Upper lobe of right lung (tissue), 1 donor: ENCODE data around the gene ARRB2. TPM values are rescaled to one million over a fixed set of nuclear protein-coding genes. Genes with fewer than 3 reads are reported as not detected.
"Not testable (repeated sequence)": the region's sequence is repeated elsewhere in the genome, so short reads cannot be mapped to it uniquely, and the experiment has no call there.

Source experiments
- ATAC-seq: fragments of 200-7000 bp; cut with Tn5 transposase; one replicate; pipeline ENCODE4 v1.9.1; 2020; ENCODE audit warnings: mild to moderate bottlenecking, moderate library complexity
- DNase-seq: peaks from one replicate; pipeline ENCODE4 v3.0.0-alpha.2; 2020
- H3K27ac ChIP-seq: fragments of 200-600 bp; one replicate; pipeline ENCODE4 v1.8.0; 2022
- H3K27me3 ChIP-seq: fragments of 200-600 bp; one replicate; pipeline ENCODE4 v1.8.0; 2022; ENCODE audit warnings: mild to moderate bottlenecking
- H3K36me3 ChIP-seq: fragments of 200-600 bp; one replicate; pipeline ENCODE4 v1.8.0; 2022
- H3K4me1 ChIP-seq: fragments of 200-600 bp; one replicate; pipeline ENCODE4 v1.8.0; 2022
- H3K4me3 ChIP-seq: fragments of 200-600 bp; one replicate; pipeline ENCODE4 v1.8.0; 2022; ENCODE audit warnings: mild to moderate bottlenecking
- H3K9me3 ChIP-seq: fragments of 200-600 bp; one replicate; pipeline ENCODE4 v1.8.0; 2022
- intact Hi-C: fragments of 100-400 bp; cut with DNase I; formaldehyde crosslinking; loops from one replicate; pipeline ENCODE4 v1.11.0; 2022
- total RNA-seq: library from RNA; stranded (reverse); fragmentation: NEBNext Ultra II Directional; extraction: Animal tissue kit (Norgen Biotek cat#: 25700); gene quantifications from one replicate; pipeline ENCODE4 v1.2.1, GENCODE V29; 2021
- TF ChIP-seq, protein P1 (sequence below): fragments of 200-600 bp; IDR thresholded peaks from one replicate; pipeline ENCODE4 v1.8.0; 2022; ENCODE audit warnings: antibody characterized with exemption
- donor health status: DM: no; HTN: yes; CAD: no; lungs with severe emphysema.

ARRB2 gene
- total RNA-seq, 1 donor from 2014 or later, result 131 TPM

GRCh38 chr17:4690745-4691144 lies 19.7 kb upstream of the ARRB2 start:
- Histone ChIP-seq H3K4me1 (no peaks in the 10 kb centered on the region), H3K36me3 (peaks cover 19% of the 10 kb centered on the region), H3K4me3 (no peak overlapping the region), H3K27me3 (no peaks in the 10 kb centered on the region), H3K27ac (no peak overlapping the region), H3K9me3 (no peaks in the 10 kb centered on the region)
- no peak for DNase-seq
- intact Hi-C loops, result no loop called here
- TF ChIP-seq, protein P1, sequence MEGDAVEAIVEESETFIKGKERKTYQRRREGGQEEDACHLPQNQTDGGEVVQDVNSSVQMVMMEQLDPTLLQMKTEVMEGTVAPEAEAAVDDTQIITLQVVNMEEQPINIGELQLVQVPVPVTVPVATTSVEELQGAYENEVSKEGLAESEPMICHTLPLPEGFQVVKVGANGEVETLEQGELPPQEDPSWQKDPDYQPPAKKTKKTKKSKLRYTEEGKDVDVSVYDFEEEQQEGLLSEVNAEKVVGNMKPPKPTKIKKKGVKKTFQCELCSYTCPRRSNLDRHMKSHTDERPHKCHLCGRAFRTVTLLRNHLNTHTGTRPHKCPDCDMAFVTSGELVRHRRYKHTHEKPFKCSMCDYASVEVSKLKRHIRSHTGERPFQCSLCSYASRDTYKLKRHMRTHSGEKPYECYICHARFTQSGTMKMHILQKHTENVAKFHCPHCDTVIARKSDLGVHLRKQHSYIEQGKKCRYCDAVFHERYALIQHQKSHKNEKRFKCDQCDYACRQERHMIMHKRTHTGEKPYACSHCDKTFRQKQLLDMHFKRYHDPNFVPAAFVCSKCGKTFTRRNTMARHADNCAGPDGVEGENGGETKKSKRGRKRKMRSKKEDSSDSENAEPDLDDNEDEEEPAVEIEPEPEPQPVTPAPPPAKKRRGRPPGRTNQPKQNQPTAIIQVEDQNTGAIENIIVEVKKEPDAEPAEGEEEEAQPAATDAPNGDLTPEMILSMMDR, result no peak
- no peak for ATAC-seq

DNA sequence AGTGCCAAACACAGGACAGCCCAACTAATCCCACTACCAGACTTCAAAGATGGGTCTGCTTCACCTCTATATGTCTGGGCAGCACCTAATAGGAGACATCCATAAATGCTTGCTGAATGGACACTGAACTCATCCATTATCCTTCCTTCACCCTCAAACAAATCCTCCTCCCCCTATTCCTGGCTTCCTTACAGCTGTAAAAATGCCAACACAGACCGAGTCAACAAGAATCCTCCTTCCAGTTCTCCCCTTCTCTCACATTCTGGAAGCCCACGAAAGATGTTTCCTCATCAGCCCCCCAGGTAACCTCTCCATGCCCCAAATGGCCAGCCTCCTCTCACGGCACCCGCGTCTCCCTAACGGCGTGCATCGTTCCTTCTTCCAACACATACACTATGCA lies 18.7 kb upstream of the ARRB2 start:
- no peaks in the 10 kb centered on the region for H3K9me3 ChIP-seq
- H3K27ac ChIP-seq, result no peak overlapping the region
- H3K4me3 ChIP-seq, result no peak overlapping the region
- no peak for ATAC-seq
- TF ChIP-seq, protein P1, result no peak
- H3K36me3 ChIP-seq, result peaks cover 19% of the 10 kb centered on the region
- DNase-seq, result no peak
- no peaks in the 10 kb centered on the region for H3K4me1 ChIP-seq
- intact Hi-C loops, result no loop called here
- no peaks in the 10 kb centered on the region for H3K27me3 ChIP-seq

- no peak for DNase-seq
- Histone ChIP-seq H3K36me3 (peaks cover 15% of the 10 kb centered on the region), H3K27me3 (no peaks in the 10 kb centered on the region), H3K27ac (no peak overlapping the region), H3K4me1 (no peaks in the 10 kb centered on the region), H3K9me3 (no peaks in the 10 kb centered on the region), H3K4me3 (no peak overlapping the region)
- TF ChIP-seq, protein P1, result no peak
- intact Hi-C loops, result no loop called here
- ATAC-seq, result no peak
Measured at GRCh38 chr17:4693416-4693815, 17.0 kb upstream of the ARRB2 start.

- intact Hi-C loops, result no loop called here
- Histone ChIP-seq H3K36me3 (no peaks in the 10 kb centered on the region), H3K27me3 (no peaks in the 10 kb centered on the region), H3K4me3 (no peak overlapping the region), H3K9me3 (no peaks in the 10 kb centered on the region), H3K4me1 (no peaks in the 10 kb centered on the region), H3K27ac (no peak overlapping the region)
- TF ChIP-seq, protein P1, result no peak
- DNase-seq, result no peak
- ATAC-seq, result no peak
Measured at GRCh38 chr17:4696437-4696805, 14.0 kb upstream of the ARRB2 start.

GRCh38 chr17:4699401-4700056 lies 10.9 kb upstream of the ARRB2 start:
- H3K4me1 ChIP-seq, H3K4me3 ChIP-seq, H3K36me3 ChIP-seq, intact Hi-C loops, ATAC-seq, H3K27ac ChIP-seq, H3K9me3 ChIP-seq, DNase-seq, H3K27me3 ChIP-seq: not testable (repeated sequence)

GRCh38 chr17:4701116-4701515 lies 9.3 kb upstream of the ARRB2 start:
- peaks cover 9% of the 10 kb centered on the region for H3K4me1 ChIP-seq
- intact Hi-C loops, result no loop called here
- no peak for DNase-seq
- TF ChIP-seq, protein P1, result no peak
- ATAC-seq, result no peak
- H3K9me3 ChIP-seq, result no peaks in the 10 kb centered on the region
- no peaks in the 10 kb centered on the region for H3K36me3 ChIP-seq
- no peak overlapping the region for H3K4me3 ChIP-seq
- no peak overlapping the region for H3K27ac ChIP-seq
- H3K27me3 ChIP-seq, result no peaks in the 10 kb centered on the region
